Prostate gland (tissue), 2 donors: ENCODE data around the gene TK1.

Experiments
- CTCF ChIP-seq, 4 experiments: fragments of 200-600 bp in 2 of 4; fragments of 450-650 bp in 2 of 4; sonication (generic) in 2 of 4; IDR thresholded peaks; 1 replicate in 3 of 4; 2 replicates in 1 of 4; pipeline ENCODE4 v1.5.1; 2016 to 2019; ENCODE audit warnings: antibody characterized with exemption in 4 of 4, mild to moderate bottlenecking in 2 of 4, moderate library complexity in 2 of 4
- POLR2A ChIP-seq: fragments of 450-650 bp; IDR thresholded peaks from one replicate; pipeline ENCODE4 v1.6.1; 2016; ENCODE audit warnings: antibody characterized with exemption, mild to moderate bottlenecking

- TF ChIP-seq CTCF (IDR thresholded peaks at IDR 0.05): no peak
- TF ChIP-seq POLR2A: no peak
Observed at GRCh38 chr17:78224231-78225087, 37.6 kb upstream of the TK1 start.
